OCI-LY1 (cell line): ENCODE results near the gene NFE2L1.

ENCODE experiments used
- H2AFZ ChIP-seq: fragments of 200-600 bp; sonication (generic), shearing (Covaris generic); 2 replicates; pipeline ENCODE4 v1.6.0; 2014; ENCODE audit warnings: antibody characterized with exemption, mild to moderate bottlenecking, low read length
- H3F3A ChIP-seq: fragments of 200-600 bp; sonication (generic), shearing (Covaris generic); 2 replicates; pipeline ENCODE4 v1.6.0; 2014; ENCODE audit warnings: mild to moderate bottlenecking, antibody characterized with exemption, low read length, moderate library complexity; ENCODE audit not compliant: insufficient read depth
- H3K27ac ChIP-seq: fragments of 200-600 bp; sonication (generic); 2 replicates; pipeline ENCODE4 v1.5.1; 2014; ENCODE audit warnings: low read length, mixed run types, mild to moderate bottlenecking, low read depth; ENCODE audit not compliant: poor library complexity, severe bottlenecking
- H3K27me3 ChIP-seq: fragments of 200-600 bp; sonication (generic); 2 replicates; pipeline ENCODE4 v1.6.0; 2014; ENCODE audit warnings: antibody characterized with exemption, mild to moderate bottlenecking, low read length, moderate library complexity; ENCODE audit not compliant: insufficient read depth
- H3K36me3 ChIP-seq: fragments of 200-600 bp; sonication (generic); 2 replicates; pipeline ENCODE4 v1.6.1; 2014; ENCODE audit warnings: mild to moderate bottlenecking, antibody characterized with exemption, low read length, moderate library complexity, mixed read lengths; ENCODE audit not compliant: insufficient read depth
- H3K4me1 ChIP-seq: fragments of 200-600 bp; sonication (generic); 2 replicates; pipeline ENCODE4 v1.5.1; 2014; ENCODE audit warnings: mild to moderate bottlenecking, low read length, moderate library complexity; ENCODE audit not compliant: insufficient read depth, severe bottlenecking
- H3K4me2 ChIP-seq: fragments of 200-600 bp; sonication (generic), shearing (Covaris generic); 2 replicates; pipeline ENCODE4 v1.6.1; 2014; ENCODE audit warnings: low read length
- H3K4me3 ChIP-seq: fragments of 200-600 bp; sonication (generic); 2 replicates; pipeline ENCODE4 v1.5.1; 2014; ENCODE audit warnings: low read length, low read depth, mild to moderate bottlenecking, mixed read lengths; ENCODE audit not compliant: poor library complexity, severe bottlenecking
- H3K79me2 ChIP-seq: fragments of 200-600 bp; shearing (Covaris generic); 2 replicates; pipeline ENCODE4 v1.6.1; 2016; ENCODE audit warnings: mixed run types, low read length, mixed read lengths; ENCODE audit not compliant: insufficient read depth
- H3K9ac ChIP-seq: fragments of 200-600 bp; sonication (generic), shearing (Covaris generic); 2 replicates; pipeline ENCODE4 v1.6.1; 2014; ENCODE audit warnings: mild to moderate bottlenecking, low read length, mixed read lengths
- H3K9me2 ChIP-seq: fragments of 200-600 bp; sonication (generic), shearing (Covaris generic); 2 replicates; pipeline ENCODE4 v1.6.1; 2014; ENCODE audit warnings: low read depth, mild to moderate bottlenecking, low read length, mixed read lengths
- H3K9me3 ChIP-seq: fragments of 200-600 bp; shearing (Covaris generic); 2 replicates; pipeline ENCODE4 v1.6.1; 2014; ENCODE audit warnings: low read length, mixed read lengths
- H4K20me1 ChIP-seq: fragments of 200-600 bp; sonication (generic), shearing (Covaris generic); 2 replicates; pipeline ENCODE4 v1.6.0; 2016; ENCODE audit warnings: mild to moderate bottlenecking, low read length; ENCODE audit not compliant: insufficient read depth
- CTCF ChIP-seq: fragments of 200-600 bp; sonication (generic), shearing (Covaris generic); IDR thresholded peaks from 2 replicates; pipeline ENCODE4 v1.5.1; 2017; ENCODE audit warnings: mild to moderate bottlenecking, antibody characterized with exemption, low read length, moderate library complexity, mixed read lengths
- EZH2 ChIP-seq: fragments of 200-600 bp; sonication (generic), shearing (Covaris generic); IDR thresholded peaks from 2 replicates; pipeline ENCODE4 v1.8.0; 2017; ENCODE audit warnings: borderline replicate concordance, mixed run types, mild to moderate bottlenecking, antibody characterized with exemption, low read length, moderate library complexity, mixed read lengths

Gene NFE2L1

GRCh38 chr17:48046296-48046695 lies 1.9 kb upstream of the NFE2L1 start:
- H4K20me1 ChIP-seq: no peaks in the 10 kb centered on the region
- H3F3A ChIP-seq: no peaks in the 10 kb centered on the region
- H3K4me3 ChIP-seq: peak overlapping the region; percentile 84
- H3K4me1 ChIP-seq: peaks cover 34% of the 10 kb centered on the region
- H3K79me2 ChIP-seq: peaks cover 13% of the 10 kb centered on the region
- no peaks in the 10 kb centered on the region for H3K9me3 ChIP-seq
- peak overlapping the region; percentile 84 for H3K4me2 ChIP-seq
- H3K9ac ChIP-seq: peak overlapping the region; percentile 74; the same call in 1 of the 2 replicates
- peaks cover 10% of the 10 kb centered on the region; the same call in 1 of the 2 replicates for H3K36me3 ChIP-seq
- no peak overlapping the region for H2AFZ ChIP-seq
- H3K27me3 ChIP-seq: no peaks in the 10 kb centered on the region
- no peak for TF ChIP-seq EZH2
- no peak for TF ChIP-seq CTCF
- H3K27ac ChIP-seq: no peak overlapping the region
- no peaks in the 10 kb centered on the region for H3K9me2 ChIP-seq

GRCh38 chr17:48047113-48047740 lies 932 bp upstream of the NFE2L1 start:
- no peaks in the 10 kb centered on the region for H3F3A ChIP-seq
- peak overlapping the region; percentile 74 for H3K9ac ChIP-seq
- peaks cover 19% of the 10 kb centered on the region; the same call in 1 of the 2 replicates for H3K36me3 ChIP-seq
- H3K4me1 ChIP-seq: peaks cover 43% of the 10 kb centered on the region
- H3K4me3 ChIP-seq: peak overlapping the region; percentile 84
- H3K27me3 ChIP-seq: no peaks in the 10 kb centered on the region
- H3K9me2 ChIP-seq: no peaks in the 10 kb centered on the region
- no peak overlapping the region for H2AFZ ChIP-seq
- peaks cover 13% of the 10 kb centered on the region for H3K79me2 ChIP-seq
- peak overlapping the region; percentile 84 for H3K4me2 ChIP-seq
- no peaks in the 10 kb centered on the region for H3K9me3 ChIP-seq
- TF ChIP-seq EZH2 (no peak), CTCF (no peak)
- H4K20me1 ChIP-seq: no peaks in the 10 kb centered on the region
- H3K27ac ChIP-seq: peak overlapping the region; percentile 72

GRCh38 chr17:48048384-48049126 lies 396 bp downstream of the NFE2L1 start:
- TF ChIP-seq CTCF (no peak), EZH2 (no peak)
- H3K9me2 ChIP-seq: no peaks in the 10 kb centered on the region
- no peaks in the 10 kb centered on the region for H3K9me3 ChIP-seq
- H3K79me2 ChIP-seq: peaks cover 18% of the 10 kb centered on the region
- peaks cover 33% of the 10 kb centered on the region; the same call in 1 of the 2 replicates for H3K36me3 ChIP-seq
- H3F3A ChIP-seq: no peaks in the 10 kb centered on the region
- H3K4me2 ChIP-seq: peak overlapping the region; percentile 75
- H3K9ac ChIP-seq: peak overlapping the region; percentile 87
- H3K27me3 ChIP-seq: no peaks in the 10 kb centered on the region
- peak overlapping the region; percentile 84 for H3K4me3 ChIP-seq
- no peaks in the 10 kb centered on the region for H4K20me1 ChIP-seq
- peak overlapping the region; percentile 79 for H3K27ac ChIP-seq
- no peak overlapping the region for H2AFZ ChIP-seq
- H3K4me1 ChIP-seq: peaks cover 56% of the 10 kb centered on the region
